Body of pancreas (tissue), 4 donors: Measurements from ENCODE around the gene MYOG. TPM values are rescaled to one million over a fixed set of nuclear protein-coding genes. Genes with fewer than 3 reads are reported as not detected.

Source experiments
- ATAC-seq: fragments of 150-250 bp; one replicate; pipeline ENCODE4 v1.9.1; 2016
- DNase-seq, 4 donors: peaks; one replicate each; pipeline ENCODE4 v3.0.0-alpha.2; 2019
- H3K27ac ChIP-seq, 4 donors: fragments of 200-600 bp; sonication (generic); 1 replicate in 3 of 4; 2 replicates in 1 of 4; pipeline versions ENCODE4 v1.5.1 to v1.6.1; 2016 to 2019; ENCODE audit warnings: mild to moderate bottlenecking in 1 of 4, mixed read lengths in 1 of 4, moderate library complexity in 1 of 4
- H3K27me3 ChIP-seq, 2 donors: fragments of 200-600 bp; sonication (generic); one replicate each; pipeline ENCODE4 v1.6.0; 2016; ENCODE audit warnings: mild to moderate bottlenecking in 1 of 2
- H3K36me3 ChIP-seq, 2 donors: fragments of 200-600 bp; sonication (generic); replicated peaks in 1 of 2; 2 replicates each; pipeline ENCODE4 v1.5.1; 2016; ENCODE audit warnings: low read depth in 2 of 2; ENCODE audit not compliant: insufficient read depth in 1 of 2
- H3K4me1 ChIP-seq: fragments of 200-600 bp; sonication (generic); one replicate; pipeline ENCODE4 v1.6.0; 2016
- H3K4me3 ChIP-seq, 2 donors: fragments of 200-600 bp; sonication (generic); 1 replicate in 1 of 2; 2 replicates in 1 of 2; pipeline ENCODE4 v1.5.1; 2016 to 2019
- H3K9me3 ChIP-seq, 3 donors: fragments of 200-600 bp; sonication (generic); 1 replicate in 2 of 3; 2 replicates in 1 of 3; pipeline ENCODE4 v1.5.1; 2016
- CTCF ChIP-seq, 7 experiments: fragments of 450-650 bp in 4 of 7; fragments of 200-600 bp in 3 of 7; sonication (generic) in 3 of 7; IDR thresholded peaks; one replicate each; pipeline ENCODE4 v1.5.1; 2016 to 2019; ENCODE audit warnings: antibody characterized with exemption in 7 of 7
- POLR2A ChIP-seq, 3 donors: fragments of 450-650 bp; IDR thresholded peaks; one replicate each; pipeline ENCODE4 v1.6.1; 2016; ENCODE audit warnings: antibody characterized with exemption in 3 of 3, mild to moderate bottlenecking in 2 of 3
- WGBS, 2 donors: methylation state at CpG; one replicate each; pipeline ENCODE4 v1.1.5; 2017; 5-methylcytosine and 5-hydroxymethylcytosine counted together
- intact Hi-C: fragments of 100-400 bp; cut with DNase I; formaldehyde crosslinking; loops from one replicate; pipeline ENCODE4 v1.15.1; 2023
- total RNA-seq, 2 donors: library from RNA; depleted of rRNA; stranded (reverse); fragments of >200 nt; gene quantifications; one replicate each; pipeline ENCODE4 v1.1.0, GENCODE V29; 2016

The MYOG gene
- total RNA-seq, 2 donors from 2014 or later: not detected

GRCh38 chr1:203112475-203112874 lies 26.7 kb upstream of the MYOG start:
- WGBS, 2 donors: 10 to 14% methylated on average over 2 of the region's 2 CpGs
- Histone ChIP-seq H3K9me3 (no peaks in the 10 kb centered on the region), H3K4me1 (peaks cover under 1% of the 10 kb centered on the region), H3K36me3 (no peaks in the 10 kb centered on the region), H3K27me3 (no peaks in the 10 kb centered on the region), H3K4me3 (no peak overlapping the region), H3K27ac (no peak overlapping the region)
- intact Hi-C loops: no loop called here
- ATAC-seq: no peak
- TF ChIP-seq POLR2A (IDR thresholded peaks at IDR 0.05) (no peak), CTCF (IDR thresholded peaks at IDR 0.05) (no peak)
- no peak for DNase-seq

- Histone ChIP-seq H3K4me3 (no peak overlapping the region), H3K9me3 (no peaks in the 10 kb centered on the region), H3K4me1 (no peaks in the 10 kb centered on the region), H3K27me3 (no peaks in the 10 kb centered on the region), H3K27ac (no peak overlapping the region), H3K36me3 (no peaks in the 10 kb centered on the region)
- no peak for DNase-seq
- TF ChIP-seq CTCF (IDR thresholded peaks at IDR 0.05): no peak
- no peak for TF ChIP-seq POLR2A (IDR thresholded peaks at IDR 0.05)
- intact Hi-C loops: no loop called here
- ATAC-seq: no peak
Observed at GRCh38 chr1:203104789-203105390, 19.1 kb upstream of the MYOG start.

- ATAC-seq (no peak), DNase-seq (no peak)
- Histone ChIP-seq H3K27ac (no peak overlapping the region), H3K4me3 (no peak overlapping the region), H3K4me1 (no peaks in the 10 kb centered on the region), H3K27me3 (no peaks in the 10 kb centered on the region), H3K9me3 (no peaks in the 10 kb centered on the region), H3K36me3 (no peaks in the 10 kb centered on the region)
- TF ChIP-seq CTCF (IDR thresholded peaks at IDR 0.05) (no peak), POLR2A (IDR thresholded peaks at IDR 0.05) (no peak)
- 80 to 88% methylated on average over 6 of the region's 6 CpGs for WGBS, 2 donors
- intact Hi-C loops: no loop called here
Observed at GRCh38 chr1:203103829-203104495, 18.1 kb upstream of the MYOG start.

- Histone ChIP-seq H3K4me1 (no peaks in the 10 kb centered on the region), H3K27me3 (no peaks in the 10 kb centered on the region), H3K36me3 (no peaks in the 10 kb centered on the region), H3K27ac (no peak overlapping the region), H3K4me3 (no peak overlapping the region), H3K9me3 (no peaks in the 10 kb centered on the region)
- TF ChIP-seq CTCF (IDR thresholded peaks at IDR 0.05) (no peak), POLR2A (IDR thresholded peaks at IDR 0.05) (no peak)
- DNase-seq (no peak), ATAC-seq (no peak)
- intact Hi-C loops: no loop called here
- 67 to 72% methylated on average over 4 of the region's 4 CpGs for WGBS, 2 donors
Observed at GRCh38 chr1:203103216-203103615, 17.4 kb upstream of the MYOG start.
